Measurements from ENCODE around the gene GNG14. TPM values are rescaled to one million over a fixed set of nuclear protein-coding genes. Genes with fewer than 3 reads are reported as not detected.

GNG14 gene
- total RNA-seq, 1 experiment from 2014 or later, result not detected

DNA sequence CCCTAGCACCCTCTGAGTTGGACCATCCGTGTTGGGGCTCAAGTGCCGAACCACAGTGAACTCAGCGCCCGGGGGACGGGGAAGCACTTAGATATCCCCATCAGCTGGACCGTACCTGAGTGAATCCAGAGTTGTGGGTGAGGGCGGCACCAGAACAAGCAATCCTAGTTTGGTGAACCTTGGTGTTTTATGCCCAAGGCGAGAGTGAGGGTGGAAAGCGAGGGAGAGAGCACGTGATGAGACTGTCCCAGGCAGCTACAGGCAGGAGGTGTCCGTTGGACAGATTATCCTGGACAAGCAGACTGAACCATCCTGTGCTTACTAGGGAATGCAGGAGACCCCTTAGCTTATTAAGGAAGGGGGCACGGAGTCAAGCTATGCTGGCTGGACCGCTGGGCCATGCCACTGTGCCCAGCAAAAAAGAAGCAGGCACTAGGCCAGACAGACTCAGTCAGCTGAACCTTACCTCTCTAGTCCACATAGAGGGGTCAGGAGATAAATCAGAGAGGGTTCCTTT lies 50.1 kb downstream of the GNG14 start:
- Histone ChIP-seq H3K36me3 (ENCODE audit: control insufficient read depth in 1 of 2, insufficient read depth in 2 of 2, low read length in 2 of 2) (peaks cover 7 to 14% of the 10 kb centered on the region in 2 experiments), H3K4me3 (replicated peaks in 1 of 2; ENCODE audit: low read depth in 1 of 2, low read length in 2 of 2) (peak overlapping the region; percentile 88 to 89), H3K9me2 (ENCODE audit: insufficient read depth) (no peaks in the 10 kb centered on the region), H3K27me3 (ENCODE audit: insufficient read depth, low read length) (no peaks in the 10 kb centered on the region), H2AFZ (ENCODE audit: low read depth, low read length, poor library complexity, severe bottlenecking) (no peak overlapping the region), H3K4me1 (ENCODE audit: control insufficient read depth in 1 of 2, insufficient read depth in 2 of 2, low read length in 2 of 2) (peaks cover 21 to 36% of the 10 kb centered on the region in 2 experiments), H3K4me2 (ENCODE audit: low read length) (peak overlapping the region; percentile 82), H3K27ac (ENCODE audit: low read depth, low read length) (peak overlapping the region; percentile 78), H4K20me1 (ENCODE audit: insufficient read depth) (peaks cover 6% of the 10 kb centered on the region; the same call in 1 of the 2 replicates), H3K79me2 (ENCODE audit: insufficient read depth, low read length) (peaks cover 42% of the 10 kb centered on the region), H3K9ac (ENCODE audit: low read length) (peak overlapping the region; percentile 91), H3K9me3 (ENCODE audit: control insufficient read depth in 1 of 2, insufficient read depth in 1 of 2, low read depth in 1 of 2, low read length in 2 of 2) (no peaks in the 10 kb centered on the region)
- no peak for DNase-seq (ENCODE audit: low read depth, low spot score)
- BruUV-seq (replicated peaks), result no TSS peak
- RAD21 ChIA-PET (ENCODE audit: low non-redundant PET in 1 of 2, low total read pairs in 2 of 2, uncharacterized antibody in 2 of 2, unreplicated experiment in 2 of 2), result no interaction called here
- TF ChIP-seq ZFX (IDR thresholded peaks at IDR 0.05), result no peak
- TF ChIP-seq EZH2phosphoT487 (IDR thresholded peaks at IDR 0.05; ENCODE audit: borderline replicate concordance), result no peak
- no peak for TF ChIP-seq POLR2AphosphoS5 (IDR thresholded peaks at IDR 0.05; ENCODE audit: low read depth, low read length)
- no peak for TF ChIP-seq JUND (IDR thresholded peaks at IDR 0.05)
- TF ChIP-seq ELF1 (IDR thresholded peaks at IDR 0.05; ENCODE audit: borderline replicate concordance, low read depth), result no peak
- no peak for TF ChIP-seq TCF7L2 (IDR thresholded peaks at IDR 0.05; ENCODE audit: borderline replicate concordance, extremely low read depth, insufficient read depth, insufficient read length)
- no peak for TF ChIP-seq SIN3A (IDR thresholded peaks at IDR 0.05; ENCODE audit: low read depth)
- TF ChIP-seq, protein P1, sequence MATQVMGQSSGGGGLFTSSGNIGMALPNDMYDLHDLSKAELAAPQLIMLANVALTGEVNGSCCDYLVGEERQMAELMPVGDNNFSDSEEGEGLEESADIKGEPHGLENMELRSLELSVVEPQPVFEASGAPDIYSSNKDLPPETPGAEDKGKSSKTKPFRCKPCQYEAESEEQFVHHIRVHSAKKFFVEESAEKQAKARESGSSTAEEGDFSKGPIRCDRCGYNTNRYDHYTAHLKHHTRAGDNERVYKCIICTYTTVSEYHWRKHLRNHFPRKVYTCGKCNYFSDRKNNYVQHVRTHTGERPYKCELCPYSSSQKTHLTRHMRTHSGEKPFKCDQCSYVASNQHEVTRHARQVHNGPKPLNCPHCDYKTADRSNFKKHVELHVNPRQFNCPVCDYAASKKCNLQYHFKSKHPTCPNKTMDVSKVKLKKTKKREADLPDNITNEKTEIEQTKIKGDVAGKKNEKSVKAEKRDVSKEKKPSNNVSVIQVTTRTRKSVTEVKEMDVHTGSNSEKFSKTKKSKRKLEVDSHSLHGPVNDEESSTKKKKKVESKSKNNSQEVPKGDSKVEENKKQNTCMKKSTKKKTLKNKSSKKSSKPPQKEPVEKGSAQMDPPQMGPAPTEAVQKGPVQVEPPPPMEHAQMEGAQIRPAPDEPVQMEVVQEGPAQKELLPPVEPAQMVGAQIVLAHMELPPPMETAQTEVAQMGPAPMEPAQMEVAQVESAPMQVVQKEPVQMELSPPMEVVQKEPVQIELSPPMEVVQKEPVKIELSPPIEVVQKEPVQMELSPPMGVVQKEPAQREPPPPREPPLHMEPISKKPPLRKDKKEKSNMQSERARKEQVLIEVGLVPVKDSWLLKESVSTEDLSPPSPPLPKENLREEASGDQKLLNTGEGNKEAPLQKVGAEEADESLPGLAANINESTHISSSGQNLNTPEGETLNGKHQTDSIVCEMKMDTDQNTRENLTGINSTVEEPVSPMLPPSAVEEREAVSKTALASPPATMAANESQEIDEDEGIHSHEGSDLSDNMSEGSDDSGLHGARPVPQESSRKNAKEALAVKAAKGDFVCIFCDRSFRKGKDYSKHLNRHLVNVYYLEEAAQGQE (IDR thresholded peaks at IDR 0.05; ENCODE audit: low read depth), result no peak
- TF ChIP-seq SP1 (IDR thresholded peaks at IDR 0.05; ENCODE audit: low read depth), result no peak
- TF ChIP-seq RAD21 (IDR thresholded peaks at IDR 0.05; ENCODE audit: low read depth), result no peak
- no peak for TF ChIP-seq ZNF274 (IDR thresholded peaks at IDR 0.05; ENCODE audit: low read depth, low read length)
- no peak for TF ChIP-seq EZH2 (IDR thresholded peaks at IDR 0.05)
- TF ChIP-seq, protein P2, sequence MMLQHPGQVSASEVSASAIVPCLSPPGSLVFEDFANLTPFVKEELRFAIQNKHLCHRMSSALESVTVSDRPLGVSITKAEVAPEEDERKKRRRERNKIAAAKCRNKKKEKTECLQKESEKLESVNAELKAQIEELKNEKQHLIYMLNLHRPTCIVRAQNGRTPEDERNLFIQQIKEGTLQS (IDR thresholded peaks at IDR 0.05), result no peak
- TF ChIP-seq, protein P3, sequence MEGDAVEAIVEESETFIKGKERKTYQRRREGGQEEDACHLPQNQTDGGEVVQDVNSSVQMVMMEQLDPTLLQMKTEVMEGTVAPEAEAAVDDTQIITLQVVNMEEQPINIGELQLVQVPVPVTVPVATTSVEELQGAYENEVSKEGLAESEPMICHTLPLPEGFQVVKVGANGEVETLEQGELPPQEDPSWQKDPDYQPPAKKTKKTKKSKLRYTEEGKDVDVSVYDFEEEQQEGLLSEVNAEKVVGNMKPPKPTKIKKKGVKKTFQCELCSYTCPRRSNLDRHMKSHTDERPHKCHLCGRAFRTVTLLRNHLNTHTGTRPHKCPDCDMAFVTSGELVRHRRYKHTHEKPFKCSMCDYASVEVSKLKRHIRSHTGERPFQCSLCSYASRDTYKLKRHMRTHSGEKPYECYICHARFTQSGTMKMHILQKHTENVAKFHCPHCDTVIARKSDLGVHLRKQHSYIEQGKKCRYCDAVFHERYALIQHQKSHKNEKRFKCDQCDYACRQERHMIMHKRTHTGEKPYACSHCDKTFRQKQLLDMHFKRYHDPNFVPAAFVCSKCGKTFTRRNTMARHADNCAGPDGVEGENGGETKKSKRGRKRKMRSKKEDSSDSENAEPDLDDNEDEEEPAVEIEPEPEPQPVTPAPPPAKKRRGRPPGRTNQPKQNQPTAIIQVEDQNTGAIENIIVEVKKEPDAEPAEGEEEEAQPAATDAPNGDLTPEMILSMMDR (IDR thresholded peaks at IDR 0.05 in 2 of 3, conservative IDR thresholded peaks at IDR 0.05 in 1 of 3; ENCODE audit: borderline replicate concordance in 1 of 3, insufficient read depth in 1 of 3, low read depth in 2 of 3, low read length in 2 of 3), result no peak
- no peak for TF ChIP-seq POLR2A (IDR thresholded peaks at IDR 0.05; ENCODE audit: borderline replicate concordance, extremely low read depth, insufficient read depth, insufficient read length)
- TF ChIP-seq, protein P4, sequence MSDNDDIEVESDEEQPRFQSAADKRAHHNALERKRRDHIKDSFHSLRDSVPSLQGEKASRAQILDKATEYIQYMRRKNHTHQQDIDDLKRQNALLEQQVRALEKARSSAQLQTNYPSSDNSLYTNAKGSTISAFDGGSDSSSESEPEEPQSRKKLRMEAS (IDR thresholded peaks at IDR 0.05), result no peak
- no peak for TF ChIP-seq SRF (IDR thresholded peaks at IDR 0.05; ENCODE audit: low read depth)
- no peak for TF ChIP-seq EGR1 (IDR thresholded peaks at IDR 0.05; ENCODE audit: low read depth)
- CTCF ChIA-PET, result interaction anchor here (2.6 to 2.7 kb wide), 2 partner anchors 20 to 23 kb away, joined by 12 to 16 read pairs; no protein-coding TSS in a partner anchor
- intact Hi-C loops (cut with micrococcal nuclease), result no loop called here
- POLR2A ChIA-PET, result interaction anchor here (0.8 to 3.1 kb wide), 2 partner anchors 16 to 61 kb away, joined by 3 to 15 read pairs; no protein-coding TSS in a partner anchor
- ATAC-seq, result no peak
